Tibial nerve (tissue), 4 donors: ENCODE results near the gene NYAP2. TPM values are rescaled to one million over a fixed set of nuclear protein-coding genes. Genes with fewer than 3 reads are reported as not detected.

Experiments
- DNase-seq, 2 donors: peaks; one replicate each; pipeline ENCODE4 v3.0.0-alpha.2; 2019; ENCODE audit warnings: low spot score in 2 of 2
- H3K27ac ChIP-seq, 4 donors: fragments of 200-600 bp; sonication (generic) in 3 of 4; one replicate each; pipeline ENCODE4 v1.5.1; 2017 to 2019; ENCODE audit warnings: mild to moderate bottlenecking in 1 of 4
- H3K27me3 ChIP-seq, 2 donors: fragments of 200-600 bp; sonication (generic) in 1 of 2; one replicate each; pipeline versions ENCODE4 v1.5.1 to v1.6.0; 2017 to 2019
- H3K36me3 ChIP-seq, 3 donors: fragments of 200-600 bp; sonication (generic); one replicate each; pipeline ENCODE4 v1.5.1; 2018 to 2019
- H3K4me1 ChIP-seq, 4 donors: fragments of 200-600 bp; sonication (generic) in 3 of 4; one replicate each; pipeline ENCODE4 v1.5.1; 2017 to 2019
- H3K4me3 ChIP-seq, 4 donors: fragments of 200-600 bp; sonication (generic) in 3 of 4; one replicate each; pipeline ENCODE4 v1.5.1; 2017 to 2019; ENCODE audit warnings: mild to moderate bottlenecking in 1 of 4, moderate library complexity in 1 of 4
- H3K9me3 ChIP-seq, 4 donors: fragments of 200-600 bp; sonication (generic) in 3 of 4; one replicate each; pipeline ENCODE4 v1.5.1; 2017 to 2019
- CTCF ChIP-seq, 5 experiments: fragments of 200-600 bp in 3 of 5; fragments of 450-650 bp in 2 of 5; sonication (generic) in 3 of 5; IDR thresholded peaks; one replicate each; pipeline ENCODE4 v1.5.1; 2016 to 2019; ENCODE audit warnings: antibody characterized with exemption in 5 of 5, mild to moderate bottlenecking in 3 of 5, moderate library complexity in 2 of 5
- EP300 ChIP-seq, 2 donors: sonication (generic); formaldehyde crosslinking; IDR thresholded peaks; one replicate each; pipeline ENCODE4 v1.6.1; 2017; ENCODE audit warnings: antibody characterized with exemption in 2 of 2, mild to moderate bottlenecking in 1 of 2
- POLR2A ChIP-seq, 2 donors: fragments of 450-650 bp; IDR thresholded peaks; one replicate each; pipeline ENCODE4 v1.6.1; 2017; ENCODE audit warnings: antibody characterized with exemption in 2 of 2, mild to moderate bottlenecking in 2 of 2, moderate library complexity in 2 of 2
- WGBS, 2 donors: methylation state at CpG; one replicate each; pipeline ENCODE4 v1.1.5; 2018; 5-methylcytosine and 5-hydroxymethylcytosine counted together
- total RNA-seq, 4 donors: library from RNA; depleted of rRNA; stranded (reverse); fragments of >200 nt; gene quantifications; one replicate each; pipeline ENCODE4 v1.1.0, GENCODE V29; 2016

The NYAP2 gene
- total RNA-seq, 4 donors from 2014 or later = under 0.01 TPM; not detected in 3

GRCh38 chr2:225574582-225575138, 175.2 kb downstream of the NYAP2 start:
- 39 to 48% methylated on average over 5 of the region's 5 CpGs for WGBS, 2 donors
- DNase-seq = no peak
- Histone ChIP-seq H3K9me3 (peaks cover 0 to 9% (median 0%) of the 10 kb centered on the region in 4 donors), H3K4me1 (no peaks in the 10 kb centered on the region), H3K27ac (no peak overlapping the region), H3K36me3 (no peaks in the 10 kb centered on the region), H3K4me3 (no peak overlapping the region), H3K27me3 (no peaks in the 10 kb centered on the region)
- TF ChIP-seq CTCF (IDR thresholded peaks at IDR 0.05) = no peak
- TF ChIP-seq EP300 (IDR thresholded peaks at IDR 0.05) = no peak
- no peak for TF ChIP-seq POLR2A (IDR thresholded peaks at IDR 0.05)

- no peak overlapping the region for H3K4me3 ChIP-seq
- no peak for DNase-seq
- H3K4me1 ChIP-seq = no peaks in the 10 kb centered on the region
- no peaks in the 10 kb centered on the region for H3K36me3 ChIP-seq
- no peaks in the 10 kb centered on the region for H3K9me3 ChIP-seq
- H3K27ac ChIP-seq = no peak overlapping the region
- no peak for TF ChIP-seq POLR2A (IDR thresholded peaks at IDR 0.05)
- no peak for TF ChIP-seq CTCF (IDR thresholded peaks at IDR 0.05)
- TF ChIP-seq EP300 (IDR thresholded peaks at IDR 0.05) = no peak
- H3K27me3 ChIP-seq = no peaks in the 10 kb centered on the region
These were observed 181.6 kb downstream of the NYAP2 start for GRCh38 chr2:225581135-225581534.

GRCh38 chr2:225581906-225582305, 182.4 kb downstream of the NYAP2 start:
- Histone ChIP-seq H3K4me3 (no peak overlapping the region), H3K9me3 (no peaks in the 10 kb centered on the region), H3K27ac (no peak overlapping the region), H3K27me3 (no peaks in the 10 kb centered on the region), H3K4me1 (no peaks in the 10 kb centered on the region), H3K36me3 (no peaks in the 10 kb centered on the region)
- DNase-seq = no peak
- WGBS, 2 donors = 97% methylated on average over 26 of the region's 26 CpGs
- TF ChIP-seq CTCF (IDR thresholded peaks at IDR 0.05) (no peak), POLR2A (IDR thresholded peaks at IDR 0.05) (no peak), EP300 (IDR thresholded peaks at IDR 0.05) (no peak)

- Histone ChIP-seq H3K9me3 (no peaks in the 10 kb centered on the region), H3K4me3 (no peak overlapping the region), H3K36me3 (no peaks in the 10 kb centered on the region), H3K27ac (no peak overlapping the region), H3K27me3 (no peaks in the 10 kb centered on the region), H3K4me1 (no peaks in the 10 kb centered on the region)
- no peak for DNase-seq
- 96% methylated on average over 40 to 49 of the region's 49 CpGs for WGBS, 2 donors
- TF ChIP-seq CTCF (IDR thresholded peaks at IDR 0.05) (no peak), POLR2A (IDR thresholded peaks at IDR 0.05) (no peak), EP300 (IDR thresholded peaks at IDR 0.05) (no peak)
These were observed 183.0 kb downstream of the NYAP2 start for GRCh38 chr2:225582355-225583116.

GRCh38 chr2:225584796-225585195, 185.3 kb downstream of the NYAP2 start:
- H3K4me1 ChIP-seq = no peaks in the 10 kb centered on the region
- no peak overlapping the region for H3K27ac ChIP-seq
- no peaks in the 10 kb centered on the region for H3K9me3 ChIP-seq
- no peaks in the 10 kb centered on the region for H3K36me3 ChIP-seq
- TF ChIP-seq POLR2A (IDR thresholded peaks at IDR 0.05) (no peak), CTCF (IDR thresholded peaks at IDR 0.05) (no peak), EP300 (IDR thresholded peaks at IDR 0.05) (no peak)
- no peaks in the 10 kb centered on the region for H3K27me3 ChIP-seq
- H3K4me3 ChIP-seq = no peak overlapping the region
- no peak for DNase-seq
